A549 (cell line): ENCODE results near the gene PLK5. TPM values are rescaled to one million over a fixed set of nuclear protein-coding genes. Genes with fewer than 3 reads are reported as not detected.

Source experiments
- ATAC-seq, 2 experiments: fragments of 200-7000 bp in 1 of 2; fragments of >200 bp in 1 of 2; cut with Nextera tagmentation in 1 of 2; cut with Tn5 transposase in 1 of 2; 3 replicates each; pipeline versions ENCODE4 v1.8.0 to v1.9.1; 2018 to 2020; ENCODE audit warnings: mild to moderate bottlenecking in 1 of 2, moderate library complexity in 1 of 2
- CTCF ChIA-PET: fragments of 300-600 bp; sonication (Branson Sonifier 250); formaldehyde crosslinking; extraction: SDS; loops from one replicate; lab custom pipeline; 2021; ENCODE audit warnings: antibody characterized with exemption, inconsistent platforms; lab: Yijun Ruan, JAX
- POLR2A ChIA-PET: fragments of 350-600 bp; formaldehyde crosslinking; extraction: SDS; loops from one replicate; lab custom pipeline; 2021; ENCODE audit warnings: antibody characterized with exemption, inconsistent platforms; lab: Yijun Ruan, JAX
- DNase-seq, 2 experiments: peaks; one replicate each; pipeline versions ENCODE4 v3.0.0 to v3.0.0-alpha.2; 2011 to 2016; ENCODE audit warnings: low read depth in 1 of 2, low spot score in 1 of 2
- FAIRE-seq: peaks from 2 replicates; lab custom pipeline; 2011; peaks lifted over from hg19 to GRCh38; lab: Jason Lieb, UNC
- H3K27ac ChIP-seq, 2 experiments: fragments of >200 bp; sonication (Bioruptor Twin); formaldehyde crosslinking; 3 replicates each; pipeline ENCODE4 v1.5.1; 2016 to 2017
- H3K4me1 ChIP-seq: fragments of >200 bp; sonication (Bioruptor Twin); formaldehyde crosslinking; 3 replicates; pipeline ENCODE4 v1.6.1; 2016
- H3K4me2 ChIP-seq: fragments of >200 bp; sonication (Bioruptor Twin); formaldehyde crosslinking; 3 replicates; pipeline ENCODE4 v1.6.1; 2016
- H3K4me3 ChIP-seq: fragments of >200 bp; sonication (Bioruptor Twin); formaldehyde crosslinking; 3 replicates; pipeline ENCODE4 v1.5.1; 2016
- H3K9me3 ChIP-seq: fragments of >200 bp; sonication (Bioruptor Twin); formaldehyde crosslinking; 3 replicates; pipeline ENCODE4 v1.6.1; 2016
- ATOH8 ChIP-seq: fragments of 250-450 bp; sonication (Bioruptor Pico); IDR thresholded peaks from 2 replicates; pipeline ENCODE4 v1.5.0; 2020; ENCODE audit warnings: low read depth, mild to moderate bottlenecking, moderate library complexity
- CBX2 ChIP-seq: fragments of 200-600 bp; sonication (generic); IDR thresholded peaks from 2 replicates; pipeline ENCODE4 v1.6.1; 2016; ENCODE audit warnings: low read depth, mild to moderate bottlenecking, borderline replicate concordance
- CEBPB ChIP-seq, 2 experiments: fragments of >200 bp in 1 of 2; sonication (Bioruptor Twin) in 1 of 2; formaldehyde crosslinking in 1 of 2; IDR thresholded peaks; 2 replicates each; pipeline ENCODE4 v1.6.1; 2012 to 2016
- CHD2 ChIP-seq: fragments of 150-350 bp; IDR thresholded peaks from 2 replicates; pipeline ENCODE4 v1.6.1; 2014; ENCODE audit warnings: low read length; ENCODE audit not compliant: partially characterized antibody
- CTCF ChIP-seq: fragments of >200 bp; sonication (Bioruptor Twin); formaldehyde crosslinking; IDR thresholded peaks from 3 replicates; pipeline ENCODE4 v1.5.1; 2016
- ELK1 ChIP-seq: fragments of 150-350 bp; IDR thresholded peaks from 2 replicates; pipeline ENCODE4 v1.6.1; 2014; ENCODE audit warnings: low read depth, mild to moderate bottlenecking, low read length
- EP300 ChIP-seq, 2 experiments: fragments of >200 bp; sonication (Bioruptor Twin); formaldehyde crosslinking; IDR thresholded peaks; 2 replicates in 1 of 2; 3 replicates in 1 of 2; pipeline ENCODE4 v1.6.1; 2016 to 2017
- GATA3 ChIP-seq: IDR thresholded peaks from 2 replicates; pipeline ENCODE4 v1.6.1; 2012; ENCODE audit warnings: borderline replicate concordance
- HDAC2 ChIP-seq: fragments of 200-600 bp; sonication (generic); IDR thresholded peaks from 2 replicates; pipeline ENCODE4 v1.6.1; 2016
- HES2 ChIP-seq: fragments of >200 bp; sonication (Bioruptor Twin); formaldehyde crosslinking; IDR thresholded peaks from 2 replicates; pipeline ENCODE4 v1.6.1; 2016
- HOXB13 ChIP-seq: fragments of 250-450 bp; sonication (Bioruptor Pico); IDR thresholded peaks from 2 replicates; pipeline ENCODE4 v1.5.0; 2020; ENCODE audit warnings: low read depth, mild to moderate bottlenecking, moderate library complexity
- JUN ChIP-seq, 2 experiments: fragments of >200 bp; sonication (Bioruptor Twin); formaldehyde crosslinking; IDR thresholded peaks; 2 replicates in 1 of 2; 3 replicates in 1 of 2; pipeline ENCODE4 v1.6.1; 2016 to 2017
- MAFK ChIP-seq: fragments of 450-650 bp; IDR thresholded peaks from 2 replicates; pipeline ENCODE4 v1.6.1; 2014; ENCODE audit not compliant: partially characterized antibody
- MAX ChIP-seq: IDR thresholded peaks from 2 replicates; pipeline ENCODE4 v1.6.1; 2012
- MYC ChIP-seq: IDR thresholded peaks from 2 replicates; pipeline ENCODE4 v1.6.1; 2012; ENCODE audit warnings: mild to moderate bottlenecking, inconsistent platforms, low read length, improper control_type of control experiment, borderline replicate concordance
- POLR2A ChIP-seq: IDR thresholded peaks from 2 replicates; pipeline ENCODE4 v1.6.1; 2012; ENCODE audit warnings: mild to moderate bottlenecking, low read length
- POLR2AphosphoS2 ChIP-seq: conservative IDR thresholded peaks from 2 replicates; pipeline ENCODE4 v1.6.1; 2012; ENCODE audit warnings: low read length, improper control_type of control experiment, inconsistent platforms
- RARB ChIP-seq: fragments of 250-450 bp; sonication (Bioruptor Pico); IDR thresholded peaks from 2 replicates; pipeline ENCODE4 v1.8.0; 2021; ENCODE audit warnings: mild to moderate bottlenecking, moderate library complexity
- RFX5 ChIP-seq: fragments of 450-650 bp; IDR thresholded peaks from 2 replicates; pipeline ENCODE4 v1.7.1; 2014; ENCODE audit warnings: antibody characterized with exemption, mild to moderate bottlenecking, moderate library complexity
- SREBF2 ChIP-seq: fragments of 450-650 bp; IDR thresholded peaks from 2 replicates; pipeline ENCODE4 v1.6.1; 2014; ENCODE audit warnings: mild to moderate bottlenecking, moderate library complexity
- ZFP36 ChIP-seq: fragments of 450-650 bp; IDR thresholded peaks from 2 replicates; pipeline ENCODE4 v1.6.1; 2014; ENCODE audit warnings: borderline replicate concordance; ENCODE audit not compliant: partially characterized antibody
- WGBS: methylation state at CpG from one replicate; pipeline ENCODE4 v1.1.6; 2017; ENCODE audit errors: missing lambda C conversion rate; 5-methylcytosine and 5-hydroxymethylcytosine counted together
- polyA plus RNA-seq, 4 experiments: library from polyadenylated mRNA; depleted of rRNA in 3 of 4; stranded (reverse); fragments of >200 nt; fragmentation: RNase III in 1 of 4; extraction: RNeasy Plus Mini Kit Qiagen cat#74134 plus additional on column Dnase treatment in 1 of 4; gene quantifications; 2 replicates in 3 of 4; 3 replicates in 1 of 4; pipeline ENCODE4 v1.2.3, GENCODE V29; 2011 to 2017

The PLK5 gene
- polyA plus RNA-seq, 2 of the 4 experiments (the other 2 are of a cell fraction): not detected

GRCh38 chr19:1560286-1560882 is 36.5 kb downstream of the PLK5 start:
- WGBS: 78% methylated on average over 20 of the region's 25 CpGs
- ChIA-PET POLR2A (no interaction called here), CTCF (no interaction called here)
- H3K4me1 ChIP-seq: no peaks in the 10 kb centered on the region
- no peaks in the 10 kb centered on the region for H3K9me3 ChIP-seq
- no peak for ATAC-seq
- TF ChIP-seq GATA3: no peak
- no peak for TF ChIP-seq ATOH8
- TF ChIP-seq CBX2: no peak
- no peak overlapping the region for H3K4me2 ChIP-seq
- FAIRE-seq: no peak
- no peak overlapping the region for H3K4me3 ChIP-seq
- no peak for DNase-seq
- no peak overlapping the region for H3K27ac ChIP-seq

GRCh38 chr19:1561236-1561842 is 37.5 kb downstream of the PLK5 start:
- Histone ChIP-seq H3K9me3 (no peaks in the 10 kb centered on the region), H3K4me1 (no peaks in the 10 kb centered on the region), H3K4me3 (no peak overlapping the region), H3K4me2 (no peak overlapping the region)
- ChIA-PET POLR2A (no interaction called here), CTCF (no interaction called here)
- DNase-seq (no peak), ATAC-seq (no peak)
- WGBS: 85% methylated on average over 8 of the region's 17 CpGs
- TF ChIP-seq JUN (IDR thresholded peaks at IDR 0.05) (no peak), HES2 (no peak), MYC (no peak), EP300 (IDR thresholded peaks at IDR 0.05) (no peak), POLR2A (no peak), HOXB13 (no peak), ZFP36 (no peak)
- TF ChIP-seq, all 56 proteins: peak for 0
- no peak overlapping the region for H3K27ac ChIP-seq
- no peak for FAIRE-seq

GRCh38 chr19:1563251-1563650 is 39.4 kb downstream of the PLK5 start:
- DNase-seq (no peak), FAIRE-seq (no peak), ATAC-seq (no peak)
- Histone ChIP-seq H3K4me3 (no peak overlapping the region), H3K4me1 (no peaks in the 10 kb centered on the region), H3K4me2 (no peak overlapping the region), H3K9me3 (no peaks in the 10 kb centered on the region), H3K27ac (no peak overlapping the region)
- TF ChIP-seq HES2: no peak
- 89% methylated on average over 6 of the region's 6 CpGs for WGBS
- ChIA-PET POLR2A (no interaction called here), CTCF (interaction anchor here (1.1 to 1.3 kb wide), 2 partner anchors 12 to 17 kb away, joined by 3 to 8 read pairs; no protein-coding TSS in a partner anchor)

GRCh38 chr19:1566392-1567115 is 42.7 kb downstream of the PLK5 start:
- ChIA-PET POLR2A (interaction anchor here (0.6 to 1.0 kb wide), 2 partner anchors 12 to 27 kb away, joined by 3 to 4 read pairs; no protein-coding TSS in a partner anchor), CTCF (interaction anchor here (0.6 to 3.8 kb wide), 4 partner anchors 20 to 106 kb away, joined by 3 to 19 read pairs (median 3); no protein-coding TSS in a partner anchor)
- FAIRE-seq (no peak), DNase-seq (peak; percentile 50 to 69), ATAC-seq (peak; percentile 61 to 89)
- Histone ChIP-seq H3K4me1 (peaks cover 4% of the 10 kb centered on the region; the same call in 1 of the 3 replicates), H3K4me2 (peak overlapping the region; percentile 98), H3K9me3 (no peaks in the 10 kb centered on the region), H3K4me3 (peak overlapping the region; percentile 76), H3K27ac (peak overlapping the region; percentile 82 to 92)
- TF ChIP-seq ELK1 (no peak), POLR2A (peak; percentile 24; the same call in 1 of the 2 replicates), RARB (CRISPR knock-in tag) (no peak), POLR2AphosphoS2 (no peak), CTCF (no peak), MAFK (no peak), HOXB13 (no peak), RFX5 (no peak), CHD2 (no peak), JUN (IDR thresholded peaks at IDR 0.05) (no peak), HDAC2 (no peak), MAX (peak; percentile 27; the same call in 1 of the 2 replicates), CEBPB (IDR thresholded peaks at IDR 0.05) (no peak), SREBF2 (no peak)
- WGBS: 0% methylated on average over 2 of the region's 42 CpGs
